Tibial nerve (tissue), 4 donors: ENCODE data around the gene THSD4.
A peak's percentile ranks its signal among the peaks of the same experiment; 100 is the strongest.

Experiments
- CTCF ChIP-seq, 5 experiments: fragments of 200-600 bp in 3 of 5; fragments of 450-650 bp in 2 of 5; sonication (generic) in 3 of 5; IDR thresholded peaks; one replicate each; pipeline ENCODE4 v1.5.1; 2016 to 2019; ENCODE audit warnings: antibody characterized with exemption in 5 of 5, mild to moderate bottlenecking in 3 of 5, moderate library complexity in 2 of 5
- EP300 ChIP-seq, 2 donors: sonication (generic); formaldehyde crosslinking; IDR thresholded peaks; one replicate each; pipeline ENCODE4 v1.6.1; 2017; ENCODE audit warnings: antibody characterized with exemption in 2 of 2, mild to moderate bottlenecking in 1 of 2
- POLR2A ChIP-seq, 2 donors: fragments of 450-650 bp; IDR thresholded peaks; one replicate each; pipeline ENCODE4 v1.6.1; 2017; ENCODE audit warnings: antibody characterized with exemption in 2 of 2, mild to moderate bottlenecking in 2 of 2, moderate library complexity in 2 of 2

GRCh38 chr15:71443538-71443937 is 328.3 kb downstream of the THSD4 start:
- no peak for TF ChIP-seq EP300 (IDR thresholded peaks at IDR 0.05)
- peak; percentile 70 to 82 (median 76) for TF ChIP-seq CTCF (IDR thresholded peaks at IDR 0.05)
- no peak for TF ChIP-seq POLR2A (IDR thresholded peaks at IDR 0.05)
